Measurements from ENCODE around the gene ITM2C.

DNA sequence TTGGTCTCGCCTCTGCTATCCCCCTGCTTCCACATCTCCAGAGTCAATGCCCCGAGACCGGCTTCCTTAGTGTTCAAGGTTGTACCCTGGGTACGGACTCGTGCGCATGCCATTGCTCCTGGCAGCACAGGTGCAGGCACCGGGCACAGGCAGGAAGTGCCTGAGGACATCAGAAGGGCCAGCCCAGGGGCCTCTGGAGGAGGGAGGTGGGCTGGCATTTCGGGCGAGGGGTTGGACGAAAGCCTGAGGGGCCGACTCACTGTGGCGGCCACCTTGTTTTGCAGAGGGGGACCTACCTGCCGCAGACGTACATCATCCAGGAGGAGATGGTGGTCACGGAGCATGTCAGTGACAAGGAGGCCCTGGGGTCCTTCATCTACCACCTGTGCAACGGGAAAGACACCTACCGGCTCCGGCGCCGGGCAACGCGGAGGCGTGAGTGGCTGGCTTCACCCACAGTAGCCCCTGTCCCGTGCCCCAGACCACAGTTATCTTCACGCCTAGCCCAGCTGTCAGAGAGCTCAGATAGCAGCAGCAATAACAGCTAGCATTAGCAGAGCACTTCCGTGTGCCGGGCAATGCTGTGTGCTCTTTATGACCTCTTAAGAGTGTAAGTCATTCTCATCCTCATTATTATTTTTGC is 12.5 kb downstream of the ITM2C start:
- TF ChIP-seq, protein P1, sequence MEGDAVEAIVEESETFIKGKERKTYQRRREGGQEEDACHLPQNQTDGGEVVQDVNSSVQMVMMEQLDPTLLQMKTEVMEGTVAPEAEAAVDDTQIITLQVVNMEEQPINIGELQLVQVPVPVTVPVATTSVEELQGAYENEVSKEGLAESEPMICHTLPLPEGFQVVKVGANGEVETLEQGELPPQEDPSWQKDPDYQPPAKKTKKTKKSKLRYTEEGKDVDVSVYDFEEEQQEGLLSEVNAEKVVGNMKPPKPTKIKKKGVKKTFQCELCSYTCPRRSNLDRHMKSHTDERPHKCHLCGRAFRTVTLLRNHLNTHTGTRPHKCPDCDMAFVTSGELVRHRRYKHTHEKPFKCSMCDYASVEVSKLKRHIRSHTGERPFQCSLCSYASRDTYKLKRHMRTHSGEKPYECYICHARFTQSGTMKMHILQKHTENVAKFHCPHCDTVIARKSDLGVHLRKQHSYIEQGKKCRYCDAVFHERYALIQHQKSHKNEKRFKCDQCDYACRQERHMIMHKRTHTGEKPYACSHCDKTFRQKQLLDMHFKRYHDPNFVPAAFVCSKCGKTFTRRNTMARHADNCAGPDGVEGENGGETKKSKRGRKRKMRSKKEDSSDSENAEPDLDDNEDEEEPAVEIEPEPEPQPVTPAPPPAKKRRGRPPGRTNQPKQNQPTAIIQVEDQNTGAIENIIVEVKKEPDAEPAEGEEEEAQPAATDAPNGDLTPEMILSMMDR (IDR thresholded peaks at IDR 0.05 in 4 of 5, conservative IDR thresholded peaks at IDR 0.05 in 1 of 5): no peak
- no peak for TF ChIP-seq POLR2A (IDR thresholded peaks at IDR 0.05)

Data from gastrocnemius medialis (tissue), 4 donors.